Measurements from ENCODE around the gene MTG1. TPM values are rescaled to one million over a fixed set of nuclear protein-coding genes. Genes with fewer than 3 reads are reported as not detected.

Gene MTG1
- total and polyA plus RNA-seq, 2 donors (not counting 1 experiment from before 2014, with no cell fraction given), result 23.9 to 25.3 TPM

DNA sequence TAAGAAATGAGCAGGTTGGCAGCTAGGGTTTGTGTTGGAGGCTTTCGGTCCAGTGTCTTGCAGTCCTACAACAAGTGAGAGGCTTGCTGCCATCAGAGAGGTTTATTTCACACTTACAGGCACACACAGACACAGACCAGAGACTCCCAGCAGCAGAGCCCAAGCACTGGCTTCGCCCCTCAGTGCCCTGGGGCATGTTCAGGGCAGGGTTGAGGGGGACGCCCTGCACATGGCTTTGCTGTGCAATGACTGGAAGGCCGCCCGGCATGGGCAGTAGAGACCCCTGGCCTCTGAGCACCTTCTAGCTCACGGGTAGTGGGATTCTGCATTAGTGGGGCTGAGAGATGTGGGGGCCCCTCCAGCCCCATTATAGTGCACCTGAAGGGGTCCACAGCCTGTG, 26.6 kb downstream of the MTG1 start:
- DNase-seq (ENCODE audit: low read depth in 2 of 2), result no peak
- peaks cover 9% of the 10 kb centered on the region for H3K36me3 ChIP-seq (ENCODE audit: control insufficient read depth, insufficient read depth, low read length)
- H3K4me2 ChIP-seq (ENCODE audit: extremely low read depth, insufficient read depth, low read length), result no peak overlapping the region
- H3K9me3 ChIP-seq (ENCODE audit: control insufficient read depth, insufficient read depth, low read depth, low read length), result no peaks in the 10 kb centered on the region
- H2AFZ ChIP-seq (ENCODE audit: low read length), result no peak overlapping the region
- no peak for TF ChIP-seq EZH2 (IDR thresholded peaks at IDR 0.05; ENCODE audit: low read length, missing control alignments)
- TF ChIP-seq, protein P1, sequence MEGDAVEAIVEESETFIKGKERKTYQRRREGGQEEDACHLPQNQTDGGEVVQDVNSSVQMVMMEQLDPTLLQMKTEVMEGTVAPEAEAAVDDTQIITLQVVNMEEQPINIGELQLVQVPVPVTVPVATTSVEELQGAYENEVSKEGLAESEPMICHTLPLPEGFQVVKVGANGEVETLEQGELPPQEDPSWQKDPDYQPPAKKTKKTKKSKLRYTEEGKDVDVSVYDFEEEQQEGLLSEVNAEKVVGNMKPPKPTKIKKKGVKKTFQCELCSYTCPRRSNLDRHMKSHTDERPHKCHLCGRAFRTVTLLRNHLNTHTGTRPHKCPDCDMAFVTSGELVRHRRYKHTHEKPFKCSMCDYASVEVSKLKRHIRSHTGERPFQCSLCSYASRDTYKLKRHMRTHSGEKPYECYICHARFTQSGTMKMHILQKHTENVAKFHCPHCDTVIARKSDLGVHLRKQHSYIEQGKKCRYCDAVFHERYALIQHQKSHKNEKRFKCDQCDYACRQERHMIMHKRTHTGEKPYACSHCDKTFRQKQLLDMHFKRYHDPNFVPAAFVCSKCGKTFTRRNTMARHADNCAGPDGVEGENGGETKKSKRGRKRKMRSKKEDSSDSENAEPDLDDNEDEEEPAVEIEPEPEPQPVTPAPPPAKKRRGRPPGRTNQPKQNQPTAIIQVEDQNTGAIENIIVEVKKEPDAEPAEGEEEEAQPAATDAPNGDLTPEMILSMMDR (conservative IDR thresholded peaks at IDR 0.05 in 1 of 2, IDR thresholded peaks at IDR 0.05 in 1 of 2; ENCODE audit: low read depth in 1 of 2, low read length in 2 of 2), result no peak
- no peaks in the 10 kb centered on the region for H3K27me3 ChIP-seq (ENCODE audit: control insufficient read depth, insufficient read depth, low read length)
- H3K4me1 ChIP-seq (ENCODE audit: control insufficient read depth, extremely low read depth, insufficient read depth, low read length), result no peaks in the 10 kb centered on the region
- no peak overlapping the region for H3K9ac ChIP-seq (ENCODE audit: insufficient read depth, low read length)
- no peaks in the 10 kb centered on the region for H4K20me1 ChIP-seq (ENCODE audit: control insufficient read depth, extremely low read depth, insufficient read depth, low read length)
- H3K27ac ChIP-seq (ENCODE audit: insufficient read depth, low read length), result no peak overlapping the region
- no peak overlapping the region for H3K4me3 ChIP-seq (replicated peaks in 1 of 4; ENCODE audit: control extremely low read depth in 1 of 4, insufficient read depth in 1 of 4, low read depth in 3 of 4, low read length in 4 of 4)
- H3K79me2 ChIP-seq (ENCODE audit: control insufficient read depth, insufficient read depth, low read length), result no peaks in the 10 kb centered on the region

DNA sequence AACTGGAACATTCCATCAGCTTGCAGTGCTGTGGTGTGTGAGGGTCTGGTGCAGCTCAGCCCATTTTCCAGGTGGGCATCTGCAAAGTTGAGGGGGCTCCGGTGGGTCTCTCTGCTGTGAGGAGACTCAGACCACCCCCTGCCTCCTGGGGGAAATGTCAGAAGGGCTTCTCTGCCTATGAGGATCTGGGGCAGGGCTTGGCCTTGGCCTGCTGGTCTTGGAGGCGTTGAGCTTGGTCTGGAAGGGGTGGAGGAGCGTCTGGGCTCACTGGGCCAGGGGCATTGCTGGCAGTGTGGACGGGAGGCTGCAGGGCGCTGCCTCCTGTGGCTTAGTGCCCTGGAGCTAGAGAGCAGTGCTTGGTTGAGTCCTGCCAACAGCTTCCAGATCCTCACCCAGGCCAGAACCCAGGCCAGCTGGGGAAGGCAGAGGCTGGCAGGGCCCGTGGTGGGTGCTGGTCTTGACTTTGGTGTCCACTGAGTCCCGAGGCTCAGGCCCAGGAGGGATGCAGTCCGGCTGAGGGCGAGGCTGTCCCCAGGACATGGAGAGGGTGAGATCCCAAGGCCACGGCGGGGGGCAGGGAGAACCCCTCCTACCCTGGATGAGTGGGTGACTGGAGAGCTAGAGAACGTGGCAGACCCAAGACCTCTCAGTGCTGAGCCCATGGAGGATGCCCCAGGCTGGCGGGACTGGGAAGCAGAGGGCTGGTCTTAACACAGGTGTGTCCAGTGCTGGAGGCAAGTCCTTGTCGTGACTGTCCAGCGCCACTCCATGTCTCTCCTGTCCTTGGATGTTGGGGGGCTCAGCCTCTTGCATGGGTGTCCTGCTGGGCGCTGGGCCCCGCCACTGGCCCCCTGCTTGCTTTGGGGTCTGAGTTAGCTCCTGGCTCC, 27.6 kb downstream of the MTG1 start:
- DNase-seq (ENCODE audit: low read depth in 2 of 2), result no peak
- Histone ChIP-seq H4K20me1 (ENCODE audit: control insufficient read depth, extremely low read depth, insufficient read depth, low read length) (no peaks in the 10 kb centered on the region), H3K4me3 (replicated peaks in 1 of 4; ENCODE audit: control extremely low read depth in 1 of 4, insufficient read depth in 1 of 4, low read depth in 3 of 4, low read length in 4 of 4) (no peak overlapping the region), H3K36me3 (ENCODE audit: control insufficient read depth, insufficient read depth, low read length) (peaks cover 9% of the 10 kb centered on the region), H3K4me1 (ENCODE audit: control insufficient read depth, extremely low read depth, insufficient read depth, low read length) (no peaks in the 10 kb centered on the region), H3K9me3 (ENCODE audit: control insufficient read depth, insufficient read depth, low read depth, low read length) (no peaks in the 10 kb centered on the region), H3K27ac (ENCODE audit: insufficient read depth, low read length) (no peak overlapping the region), H2AFZ (ENCODE audit: low read length) (no peak overlapping the region), H3K4me2 (ENCODE audit: extremely low read depth, insufficient read depth, low read length) (no peak overlapping the region), H3K9ac (ENCODE audit: insufficient read depth, low read length) (no peak overlapping the region), H3K27me3 (ENCODE audit: control insufficient read depth, insufficient read depth, low read length) (no peaks in the 10 kb centered on the region), H3K79me2 (ENCODE audit: control insufficient read depth, insufficient read depth, low read length) (no peaks in the 10 kb centered on the region)
- TF ChIP-seq, protein P1 (conservative IDR thresholded peaks at IDR 0.05 in 1 of 2, IDR thresholded peaks at IDR 0.05 in 1 of 2; ENCODE audit: low read depth in 1 of 2, low read length in 2 of 2), result no peak
- no peak for TF ChIP-seq EZH2 (IDR thresholded peaks at IDR 0.05; ENCODE audit: low read length, missing control alignments)

DNA sequence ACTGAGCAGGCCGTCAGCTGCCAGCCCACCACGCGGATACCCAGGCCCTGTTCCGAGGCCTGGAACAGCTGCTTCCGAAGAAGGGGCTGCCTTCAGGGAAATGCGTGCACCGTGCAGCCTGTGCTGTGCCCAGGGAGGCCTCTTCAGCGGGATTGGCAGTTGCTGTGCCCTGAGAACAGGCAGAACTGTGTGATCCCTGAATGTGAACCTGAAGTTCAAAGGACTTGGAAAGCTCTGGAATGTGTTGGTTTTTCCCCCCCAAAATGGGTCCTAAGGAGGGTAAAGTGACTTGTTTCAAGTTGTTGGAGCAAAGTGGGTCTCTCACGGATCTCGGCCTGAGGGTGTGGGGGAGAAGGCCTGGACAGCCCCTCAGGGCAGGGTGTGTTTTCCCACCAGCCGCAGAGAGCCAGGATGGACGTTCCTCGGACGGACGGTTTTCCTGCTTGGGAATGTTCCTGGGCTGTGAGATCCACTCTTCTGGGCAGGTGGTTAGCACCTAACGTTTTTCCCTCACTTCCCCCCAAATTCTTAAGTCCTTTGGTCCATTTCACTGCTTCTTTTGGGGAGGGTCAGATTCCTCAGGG, 28.4 kb downstream of the MTG1 start:
- DNase-seq (ENCODE audit: low read depth in 2 of 2), result no peak
- H2AFZ ChIP-seq (ENCODE audit: low read length), result no peak overlapping the region
- H3K4me1 ChIP-seq (ENCODE audit: control insufficient read depth, extremely low read depth, insufficient read depth, low read length), result no peaks in the 10 kb centered on the region
- no peaks in the 10 kb centered on the region for H3K79me2 ChIP-seq (ENCODE audit: control insufficient read depth, insufficient read depth, low read length)
- no peak overlapping the region for H3K4me2 ChIP-seq (ENCODE audit: extremely low read depth, insufficient read depth, low read length)
- no peaks in the 10 kb centered on the region for H3K27me3 ChIP-seq (ENCODE audit: control insufficient read depth, insufficient read depth, low read length)
- H4K20me1 ChIP-seq (ENCODE audit: control insufficient read depth, extremely low read depth, insufficient read depth, low read length), result no peaks in the 10 kb centered on the region
- no peak overlapping the region for H3K4me3 ChIP-seq (replicated peaks in 1 of 4; ENCODE audit: control extremely low read depth in 1 of 4, insufficient read depth in 1 of 4, low read depth in 3 of 4, low read length in 4 of 4)
- H3K9ac ChIP-seq (ENCODE audit: insufficient read depth, low read length), result no peak overlapping the region
- H3K9me3 ChIP-seq (ENCODE audit: control insufficient read depth, insufficient read depth, low read depth, low read length), result no peaks in the 10 kb centered on the region
- no peak overlapping the region for H3K27ac ChIP-seq (ENCODE audit: insufficient read depth, low read length)
- peaks cover 9% of the 10 kb centered on the region for H3K36me3 ChIP-seq (ENCODE audit: control insufficient read depth, insufficient read depth, low read length)
- TF ChIP-seq, protein P1 (conservative IDR thresholded peaks at IDR 0.05 in 1 of 2, IDR thresholded peaks at IDR 0.05 in 1 of 2; ENCODE audit: low read depth in 1 of 2, low read length in 2 of 2), result no peak

All from fibroblast of lung (primary cell).